ENCODE measurements around the gene PID1.

DNA sequence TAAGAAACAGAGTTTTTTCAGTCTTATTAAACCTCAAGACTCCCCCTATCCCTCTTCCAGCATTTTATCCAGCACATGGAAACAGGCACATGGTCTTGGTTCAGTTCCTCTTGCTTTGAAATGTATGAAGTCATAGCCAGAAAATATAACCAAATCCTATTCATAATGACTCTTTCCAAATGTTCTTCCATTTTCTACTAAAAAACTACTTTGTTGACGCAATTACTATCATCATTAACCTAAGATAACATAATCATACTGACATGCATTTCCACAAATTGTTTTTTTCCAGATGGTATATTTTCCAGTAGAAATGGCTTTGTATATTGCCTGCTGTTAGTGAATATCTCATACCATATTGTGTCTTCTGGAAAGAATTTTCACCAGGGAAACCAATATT is 261.3 kb downstream of the PID1 start:
- TF ChIP-seq POLR2A (IDR thresholded peaks at IDR 0.05) (no peak), CTCF (IDR thresholded peaks at IDR 0.05) (no peak)

Data from body of pancreas (tissue), 4 donors.